DND-41 (cell line): ENCODE measurements around the gene CD55.

Source experiments
- ATAC-seq: fragments of 200-7000 bp; cut with Tn5 transposase; 3 replicates; pipeline ENCODE4 v1.9.1; 2021; ENCODE audit warnings: low read depth; ENCODE audit not compliant: insufficient read depth
- DNase-seq: peaks from one replicate; pipeline ENCODE4 v3.0.0-alpha.2; 2020
- H2AFZ ChIP-seq: 2 replicates; pipeline ENCODE4 v1.6.0; 2012; ENCODE audit warnings: low read depth, low read length
- H3K27ac ChIP-seq: 2 replicates; pipeline ENCODE4 v1.5.1; 2012; ENCODE audit warnings: low read length, inconsistent platforms
- H3K27me3 ChIP-seq: fragments of 200-600 bp; sonication (generic); 2 replicates; pipeline ENCODE4 v1.6.0; 2012; ENCODE audit warnings: low read length, mild to moderate bottlenecking, inconsistent platforms; ENCODE audit not compliant: insufficient read depth, poor library complexity
- H3K36me3 ChIP-seq: 2 replicates; pipeline ENCODE4 v1.5.1; 2012; ENCODE audit warnings: low read length, inconsistent platforms; ENCODE audit not compliant: insufficient read depth
- H3K4me1 ChIP-seq: 2 replicates; pipeline ENCODE4 v1.5.1; 2012; ENCODE audit warnings: mild to moderate bottlenecking, low read length; ENCODE audit not compliant: insufficient read depth
- H3K4me2 ChIP-seq: 2 replicates; pipeline ENCODE4 v1.6.0; 2012; ENCODE audit warnings: mild to moderate bottlenecking, moderate library complexity, low read length, inconsistent platforms; ENCODE audit not compliant: insufficient read depth
- H3K4me3 ChIP-seq, 2 experiments: fragments of 200-600 bp in 1 of 2; shearing (Covaris generic) in 1 of 2; 2 replicates each; pipeline ENCODE4 v1.5.1; 2012 to 2016; ENCODE audit warnings: inconsistent platforms in 2 of 2, low read length in 2 of 2, mild to moderate bottlenecking in 2 of 2, low read depth in 1 of 2, moderate library complexity in 1 of 2
- H3K79me2 ChIP-seq: 2 replicates; pipeline ENCODE4 v1.6.0; 2012; ENCODE audit warnings: low read length, inconsistent platforms; ENCODE audit not compliant: insufficient read depth
- H3K9ac ChIP-seq: 2 replicates; pipeline ENCODE4 v1.6.0; 2012; ENCODE audit warnings: low read depth, mild to moderate bottlenecking, inconsistent platforms, low read length, moderate library complexity
- H3K9me3 ChIP-seq: 2 replicates; pipeline ENCODE4 v1.5.1; 2012; ENCODE audit warnings: low read length, moderate library complexity, mild to moderate bottlenecking, inconsistent platforms; ENCODE audit not compliant: insufficient read depth, severe bottlenecking
- H4K20me1 ChIP-seq: 2 replicates; pipeline ENCODE4 v1.6.0; 2012; ENCODE audit warnings: low read length; ENCODE audit not compliant: insufficient read depth
- EZH2 ChIP-seq: IDR thresholded peaks from 3 replicates; pipeline ENCODE4 v1.6.1; 2012; ENCODE audit warnings: borderline replicate concordance, low read depth, mild to moderate bottlenecking, moderate library complexity, low read length, inconsistent platforms; ENCODE audit not compliant: severe bottlenecking
- TF ChIP-seq, protein P1 (sequence below): IDR thresholded peaks from 2 replicates; pipeline ENCODE4 v1.5.1; 2012; ENCODE audit warnings: borderline replicate concordance, low read length, moderate library complexity, mild to moderate bottlenecking; ENCODE audit not compliant: poor library complexity, severe bottlenecking; ENCODE audit errors: extremely low read depth

Gene CD55

DNA sequence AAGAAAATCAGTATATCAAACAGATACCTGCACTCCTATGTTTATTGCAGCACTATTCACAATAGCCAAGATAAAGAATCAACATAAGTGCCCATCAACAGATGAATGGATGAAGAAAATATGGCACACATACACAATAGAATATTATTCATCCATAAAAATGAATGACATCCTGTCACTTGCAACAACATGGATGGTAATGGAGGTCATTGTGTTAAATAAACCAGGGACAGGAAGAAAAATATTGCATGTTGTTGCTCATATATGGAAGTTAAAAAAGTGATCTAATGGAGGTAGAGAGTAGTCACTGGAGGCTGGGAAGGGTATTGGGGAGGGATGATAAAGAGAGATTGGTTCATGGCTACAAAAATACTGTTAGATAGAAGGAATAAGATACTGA is 67.2 kb downstream of the CD55 start:
- H3K27ac ChIP-seq = no peak overlapping the region
- no peak overlapping the region for H3K4me3 ChIP-seq
- TF ChIP-seq, protein P1, sequence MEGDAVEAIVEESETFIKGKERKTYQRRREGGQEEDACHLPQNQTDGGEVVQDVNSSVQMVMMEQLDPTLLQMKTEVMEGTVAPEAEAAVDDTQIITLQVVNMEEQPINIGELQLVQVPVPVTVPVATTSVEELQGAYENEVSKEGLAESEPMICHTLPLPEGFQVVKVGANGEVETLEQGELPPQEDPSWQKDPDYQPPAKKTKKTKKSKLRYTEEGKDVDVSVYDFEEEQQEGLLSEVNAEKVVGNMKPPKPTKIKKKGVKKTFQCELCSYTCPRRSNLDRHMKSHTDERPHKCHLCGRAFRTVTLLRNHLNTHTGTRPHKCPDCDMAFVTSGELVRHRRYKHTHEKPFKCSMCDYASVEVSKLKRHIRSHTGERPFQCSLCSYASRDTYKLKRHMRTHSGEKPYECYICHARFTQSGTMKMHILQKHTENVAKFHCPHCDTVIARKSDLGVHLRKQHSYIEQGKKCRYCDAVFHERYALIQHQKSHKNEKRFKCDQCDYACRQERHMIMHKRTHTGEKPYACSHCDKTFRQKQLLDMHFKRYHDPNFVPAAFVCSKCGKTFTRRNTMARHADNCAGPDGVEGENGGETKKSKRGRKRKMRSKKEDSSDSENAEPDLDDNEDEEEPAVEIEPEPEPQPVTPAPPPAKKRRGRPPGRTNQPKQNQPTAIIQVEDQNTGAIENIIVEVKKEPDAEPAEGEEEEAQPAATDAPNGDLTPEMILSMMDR = no peak
- no peak for TF ChIP-seq EZH2
- ATAC-seq (no peak), DNase-seq (no peak)
- no peak overlapping the region for H2AFZ ChIP-seq
- H3K4me1 ChIP-seq = no peaks in the 10 kb centered on the region
- H3K4me2 ChIP-seq = no peak overlapping the region
- H3K9me3 ChIP-seq = no peaks in the 10 kb centered on the region
- H3K27me3 ChIP-seq = no peaks in the 10 kb centered on the region
- H3K9ac ChIP-seq = no peak overlapping the region
- H3K36me3 ChIP-seq = no peaks in the 10 kb centered on the region
- H3K79me2 ChIP-seq = no peaks in the 10 kb centered on the region
- H4K20me1 ChIP-seq = no peaks in the 10 kb centered on the region

DNA sequence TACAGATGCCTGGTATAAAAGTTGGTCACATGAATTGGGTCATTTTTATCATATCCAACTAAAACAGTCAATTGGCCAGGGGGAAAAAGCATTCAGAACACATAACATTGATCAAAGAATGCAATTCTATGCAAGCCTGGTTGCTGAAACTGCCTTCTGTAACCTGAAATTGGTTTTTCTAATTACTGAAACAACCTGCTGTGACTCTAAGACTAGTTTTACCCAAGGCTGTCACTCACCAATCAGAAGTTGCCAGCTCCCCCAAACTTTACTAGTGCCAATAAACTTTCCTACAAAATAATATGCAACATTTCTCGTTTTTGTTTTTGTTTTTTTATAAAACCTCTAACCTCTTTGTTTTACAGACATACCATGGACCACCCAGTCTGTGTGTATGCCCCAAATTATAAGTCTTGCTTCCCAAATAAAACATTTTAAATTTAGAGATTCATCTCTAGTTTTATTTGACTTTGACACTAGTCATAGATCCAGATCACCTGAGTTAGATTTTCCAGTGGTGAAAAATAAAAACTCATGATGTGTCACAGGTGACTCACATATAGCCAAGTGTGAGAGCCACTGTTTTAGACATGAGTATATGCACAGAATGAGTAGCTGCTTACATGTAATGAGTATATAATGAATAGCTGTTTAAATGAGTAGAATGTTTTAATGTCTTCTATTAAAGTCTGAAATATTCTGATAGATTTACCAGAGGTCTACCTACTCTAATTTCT is 68.4 kb downstream of the CD55 start:
- Histone ChIP-seq H4K20me1 (no peaks in the 10 kb centered on the region), H3K27me3 (no peaks in the 10 kb centered on the region), H3K4me2 (no peak overlapping the region), H3K4me1 (no peaks in the 10 kb centered on the region), H3K27ac (no peak overlapping the region), H3K4me3 (no peak overlapping the region), H3K9ac (no peak overlapping the region), H3K36me3 (no peaks in the 10 kb centered on the region), H2AFZ (no peak overlapping the region), H3K79me2 (no peaks in the 10 kb centered on the region), H3K9me3 (no peaks in the 10 kb centered on the region)
- DNase-seq = no peak
- TF ChIP-seq, protein P1 = no peak
- TF ChIP-seq EZH2 = no peak
- ATAC-seq = no peak

DNA sequence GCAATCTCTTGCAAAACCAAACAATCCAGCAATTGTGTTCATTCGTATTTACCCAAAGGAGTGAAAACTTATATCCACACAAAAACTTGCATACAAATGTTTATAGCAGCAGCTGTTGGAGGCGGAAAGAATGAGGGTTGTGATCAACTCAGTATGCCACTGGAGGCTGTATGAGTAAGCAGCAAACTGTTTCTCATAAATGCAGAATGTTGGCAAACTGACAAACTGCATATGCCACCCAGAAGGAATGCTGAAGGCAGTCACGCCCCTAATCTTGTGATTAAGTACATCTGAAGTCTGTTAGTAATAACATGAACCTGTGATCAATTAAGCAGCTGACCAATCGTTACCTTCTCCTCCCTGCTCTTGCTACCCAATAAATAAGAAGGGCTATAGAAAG is 72.1 kb downstream of the CD55 start:
- no peak overlapping the region for H3K27ac ChIP-seq
- H3K4me2 ChIP-seq = no peak overlapping the region
- H3K79me2 ChIP-seq = no peaks in the 10 kb centered on the region
- no peaks in the 10 kb centered on the region for H3K27me3 ChIP-seq
- H3K4me1 ChIP-seq = no peaks in the 10 kb centered on the region
- no peak overlapping the region for H3K4me3 ChIP-seq
- H4K20me1 ChIP-seq = no peaks in the 10 kb centered on the region
- H3K36me3 ChIP-seq = no peaks in the 10 kb centered on the region
- no peak overlapping the region for H3K9ac ChIP-seq
- H2AFZ ChIP-seq = no peak overlapping the region
- ATAC-seq (no peak), DNase-seq (no peak)
- no peaks in the 10 kb centered on the region for H3K9me3 ChIP-seq
- TF ChIP-seq, protein P1 = no peak
- TF ChIP-seq EZH2 = no peak
